BJ (cell line): ENCODE data around the gene ZCCHC7. TPM values are rescaled to one million over a fixed set of nuclear protein-coding genes. Genes with fewer than 3 reads are reported as not detected.
"Not testable (repeated sequence)": the region's sequence is repeated elsewhere in the genome, so short reads cannot be mapped to it uniquely, and the experiment has no call there.

ENCODE experiments used
- CTCF ChIA-PET: fragments of 350-600 bp; formaldehyde crosslinking; extraction: SDS; loops from one replicate; lab custom pipeline; 2021; ENCODE audit warnings: antibody characterized with exemption, inconsistent platforms; lab: Yijun Ruan, JAX
- POLR2A ChIA-PET: fragments of 300-600 bp; sonication (Branson Sonifier 250); formaldehyde crosslinking; extraction: SDS; loops from one replicate; lab custom pipeline; 2021; ENCODE audit warnings: antibody characterized with exemption; lab: Charles Lee
- DNase-seq: peaks from one replicate; pipeline ENCODE4 v3.0.0-alpha.2; 2011; ENCODE audit warnings: low read depth
- H3K27me3 ChIP-seq: 2 replicates; pipeline ENCODE4 v1.6.0; 2011; ENCODE audit warnings: low read length; ENCODE audit not compliant: control insufficient read depth, insufficient read depth
- H3K36me3 ChIP-seq: 2 replicates; pipeline ENCODE4 v1.5.1; 2011; ENCODE audit warnings: low read length; ENCODE audit not compliant: control insufficient read depth, insufficient read depth
- H3K4me3 ChIP-seq: 2 replicates; pipeline ENCODE4 v1.5.1; 2011; ENCODE audit warnings: low read depth, mild to moderate bottlenecking, control low read depth, low read length
- polyA plus RNA-seq: library from polyadenylated mRNA; depleted of rRNA; stranded (reverse); fragments of >200 nt; gene quantifications from 2 replicates; pipeline ENCODE4 v1.2.3, GENCODE V29; 2011
- TF ChIP-seq, protein P1 (sequence below): IDR thresholded peaks from 2 replicates; pipeline ENCODE4 v1.5.1; 2011; ENCODE audit warnings: low read depth, mild to moderate bottlenecking, control low read depth, inconsistent platforms, low read length, moderate library complexity; ENCODE audit not compliant: insufficient read depth

Gene ZCCHC7
- polyA plus RNA-seq, 1 experiment = 23.2 TPM

DNA sequence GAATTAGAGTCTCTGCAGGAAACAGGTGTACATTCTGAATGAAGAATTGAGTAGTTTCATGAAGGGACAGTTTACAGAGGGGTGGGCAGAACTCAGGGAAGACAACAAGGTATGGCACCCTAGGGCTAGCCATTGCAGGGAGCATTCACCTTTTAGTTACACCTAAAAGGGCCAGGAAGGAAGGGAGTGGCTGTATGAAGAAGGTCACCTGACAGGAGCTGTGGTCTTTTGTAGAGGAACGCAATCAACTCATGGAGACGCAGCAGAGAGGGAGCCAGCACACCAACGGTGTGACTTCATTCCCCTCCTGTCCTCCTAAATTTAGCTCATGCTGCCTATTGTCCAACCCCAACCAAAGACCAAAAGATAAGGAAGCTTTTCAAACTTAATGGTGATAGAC is 12.7 kb upstream of the ZCCHC7 start:
- Histone ChIP-seq H3K4me3 (no peak overlapping the region), H3K27me3 (peaks cover 4% of the 10 kb centered on the region), H3K36me3 (no peaks in the 10 kb centered on the region)
- TF ChIP-seq, protein P1, sequence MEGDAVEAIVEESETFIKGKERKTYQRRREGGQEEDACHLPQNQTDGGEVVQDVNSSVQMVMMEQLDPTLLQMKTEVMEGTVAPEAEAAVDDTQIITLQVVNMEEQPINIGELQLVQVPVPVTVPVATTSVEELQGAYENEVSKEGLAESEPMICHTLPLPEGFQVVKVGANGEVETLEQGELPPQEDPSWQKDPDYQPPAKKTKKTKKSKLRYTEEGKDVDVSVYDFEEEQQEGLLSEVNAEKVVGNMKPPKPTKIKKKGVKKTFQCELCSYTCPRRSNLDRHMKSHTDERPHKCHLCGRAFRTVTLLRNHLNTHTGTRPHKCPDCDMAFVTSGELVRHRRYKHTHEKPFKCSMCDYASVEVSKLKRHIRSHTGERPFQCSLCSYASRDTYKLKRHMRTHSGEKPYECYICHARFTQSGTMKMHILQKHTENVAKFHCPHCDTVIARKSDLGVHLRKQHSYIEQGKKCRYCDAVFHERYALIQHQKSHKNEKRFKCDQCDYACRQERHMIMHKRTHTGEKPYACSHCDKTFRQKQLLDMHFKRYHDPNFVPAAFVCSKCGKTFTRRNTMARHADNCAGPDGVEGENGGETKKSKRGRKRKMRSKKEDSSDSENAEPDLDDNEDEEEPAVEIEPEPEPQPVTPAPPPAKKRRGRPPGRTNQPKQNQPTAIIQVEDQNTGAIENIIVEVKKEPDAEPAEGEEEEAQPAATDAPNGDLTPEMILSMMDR = no peak
- POLR2A ChIA-PET = no interaction called here
- CTCF ChIA-PET = interaction anchor here (0.6 to 0.7 kb wide), 2 partner anchors 72 to 1285 kb away, joined by 3 read pairs; partner anchors contain the start of gene ALDH1B1
- DNase-seq = no peak

- DNase-seq, POLR2A ChIA-PET, H3K27me3 ChIP-seq, H3K4me3 ChIP-seq, H3K36me3 ChIP-seq: not testable (repeated sequence)
- CTCF ChIA-PET = interaction anchor here (1.1 kb wide), 1 partner anchor 181 kb away, joined by 3 read pairs; no protein-coding TSS in a partner anchor
Measured at GRCh38 chr9:37114442-37114841, 5.9 kb upstream of the ZCCHC7 start.

DNA sequence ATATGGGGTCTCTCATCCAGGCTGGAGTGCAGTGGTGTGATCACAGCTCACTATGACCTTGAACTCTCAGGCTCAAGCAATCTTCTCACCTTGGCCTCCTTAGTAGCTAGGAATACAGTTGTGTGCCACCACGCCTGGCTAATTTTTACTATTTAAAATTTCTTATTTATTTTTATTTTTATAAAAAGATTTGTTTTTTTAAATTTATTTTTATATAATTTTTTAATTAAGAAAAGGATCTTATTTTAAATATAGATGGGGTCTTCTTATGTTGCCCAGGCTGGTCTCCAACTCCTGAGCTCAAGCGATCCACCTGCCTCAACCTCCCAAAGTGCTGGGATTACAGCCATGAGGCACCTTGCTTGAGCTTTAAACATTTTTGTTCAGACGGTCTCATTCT is 2.4 kb upstream of the ZCCHC7 start:
- TF ChIP-seq, protein P1 = no peak
- CTCF ChIA-PET = interaction anchor here (2.2 kb wide), 1 partner anchor 13 kb away, joined by 5 read pairs; no protein-coding TSS in a partner anchor
- Histone ChIP-seq H3K36me3 (no peaks in the 10 kb centered on the region), H3K27me3 (no peaks in the 10 kb centered on the region), H3K4me3 (no peak overlapping the region)
- POLR2A ChIA-PET = no interaction called here
- DNase-seq = no peak

GRCh38 chr9:37119360-37119759 is 1.0 kb upstream of the ZCCHC7 start:
- POLR2A ChIA-PET = no interaction called here
- no peaks in the 10 kb centered on the region for H3K36me3 ChIP-seq
- TF ChIP-seq, protein P1 = no peak
- no peak for DNase-seq
- no peak overlapping the region for H3K4me3 ChIP-seq
- no peaks in the 10 kb centered on the region for H3K27me3 ChIP-seq
- CTCF ChIA-PET = interaction anchor here (2.2 kb wide), 1 partner anchor 14 kb away, joined by 5 read pairs; no protein-coding TSS in a partner anchor

GRCh38 chr9:37120843-37121335 is 515 bp downstream of the ZCCHC7 start:
- POLR2A ChIA-PET = interaction anchor here (0.7 to 1.6 kb wide), 3 partner anchors 17 to 302 kb away, joined by 3 to 4 read pairs (median 3); partner anchors contain the start of gene GRHPR
- CTCF ChIA-PET = interaction anchor here (1.0 to 1.2 kb wide), 2 partner anchors 17 to 125 kb away, joined by 3 read pairs; no protein-coding TSS in a partner anchor
- H3K36me3 ChIP-seq, DNase-seq, H3K27me3 ChIP-seq: not testable (repeated sequence)
- H3K4me3 ChIP-seq = peak overlapping the region; percentile 84

- no peak for DNase-seq
- ChIA-PET CTCF (interaction anchor here (1.2 kb wide), 1 partner anchor 16 kb away, joined by 3 read pairs; no protein-coding TSS in a partner anchor), POLR2A (no interaction called here)
- TF ChIP-seq, protein P1 = no peak
- H3K36me3 ChIP-seq = no peaks in the 10 kb centered on the region; the same call in 1 of the 2 replicates
- H3K4me3 ChIP-seq = peak overlapping the region; percentile 84
- no peaks in the 10 kb centered on the region for H3K27me3 ChIP-seq
Measured at GRCh38 chr9:37121881-37122280, 1.5 kb downstream of the ZCCHC7 start.
